Measurements from ENCODE around the gene SLC19A2.

- TF ChIP-seq, protein P1, sequence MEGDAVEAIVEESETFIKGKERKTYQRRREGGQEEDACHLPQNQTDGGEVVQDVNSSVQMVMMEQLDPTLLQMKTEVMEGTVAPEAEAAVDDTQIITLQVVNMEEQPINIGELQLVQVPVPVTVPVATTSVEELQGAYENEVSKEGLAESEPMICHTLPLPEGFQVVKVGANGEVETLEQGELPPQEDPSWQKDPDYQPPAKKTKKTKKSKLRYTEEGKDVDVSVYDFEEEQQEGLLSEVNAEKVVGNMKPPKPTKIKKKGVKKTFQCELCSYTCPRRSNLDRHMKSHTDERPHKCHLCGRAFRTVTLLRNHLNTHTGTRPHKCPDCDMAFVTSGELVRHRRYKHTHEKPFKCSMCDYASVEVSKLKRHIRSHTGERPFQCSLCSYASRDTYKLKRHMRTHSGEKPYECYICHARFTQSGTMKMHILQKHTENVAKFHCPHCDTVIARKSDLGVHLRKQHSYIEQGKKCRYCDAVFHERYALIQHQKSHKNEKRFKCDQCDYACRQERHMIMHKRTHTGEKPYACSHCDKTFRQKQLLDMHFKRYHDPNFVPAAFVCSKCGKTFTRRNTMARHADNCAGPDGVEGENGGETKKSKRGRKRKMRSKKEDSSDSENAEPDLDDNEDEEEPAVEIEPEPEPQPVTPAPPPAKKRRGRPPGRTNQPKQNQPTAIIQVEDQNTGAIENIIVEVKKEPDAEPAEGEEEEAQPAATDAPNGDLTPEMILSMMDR (IDR thresholded peaks at IDR 0.05): no peak
- TF ChIP-seq POLR2A (IDR thresholded peaks at IDR 0.05): no peak
These were observed 2.4 kb upstream of the SLC19A2 start for GRCh38 chr1:169488157-169488556.
